HG02870 (cell line): ENCODE data around the gene VIPR2.
"Not testable (repeated sequence)": the region's sequence is repeated elsewhere in the genome, so short reads cannot be mapped to it uniquely, and the experiment has no call there.

ENCODE experiments used
- ATAC-seq: cut with Tn5 transposase; IDR thresholded peaks from one replicate; pipeline ENCODE4 v1.9.1; 2021; ENCODE audit warnings: mild to moderate bottlenecking, moderate library complexity; ENCODE audit not compliant: unreplicated experiment

VIPR2 gene

GRCh38 chr7:159105832-159106811 lies 38.5 kb downstream of the VIPR2 start:
- no peak for ATAC-seq

- ATAC-seq = no peak
Measured at GRCh38 chr7:159105066-159105780, 39.4 kb downstream of the VIPR2 start.

- no peak for ATAC-seq
Measured at GRCh38 chr7:159104188-159104920, 40.3 kb downstream of the VIPR2 start.

GRCh38 chr7:159103382-159104187 lies 41.1 kb downstream of the VIPR2 start:
- no peak for ATAC-seq

- no peak for ATAC-seq
Measured at GRCh38 chr7:159102681-159103381, 41.8 kb downstream of the VIPR2 start.

GRCh38 chr7:159101661-159102091 lies 43.0 kb downstream of the VIPR2 start:
- ATAC-seq = not testable (repeated sequence)

GRCh38 chr7:159101083-159101395 lies 43.6 kb downstream of the VIPR2 start:
- not testable (repeated sequence) for ATAC-seq

GRCh38 chr7:159100281-159101082 lies 44.2 kb downstream of the VIPR2 start:
- not testable (repeated sequence) for ATAC-seq

GRCh38 chr7:159099711-159100231 lies 44.9 kb downstream of the VIPR2 start:
- ATAC-seq = no peak

- no peak for ATAC-seq
Measured at GRCh38 chr7:159098811-159099655, 45.6 kb downstream of the VIPR2 start.

- ATAC-seq = no peak
Measured at GRCh38 chr7:159098424-159098786, 46.3 kb downstream of the VIPR2 start.

- ATAC-seq = no peak
Measured at GRCh38 chr7:159097661-159098423, 46.8 kb downstream of the VIPR2 start.

- ATAC-seq = no peak
Measured at GRCh38 chr7:159096736-159097581, 47.7 kb downstream of the VIPR2 start.

GRCh38 chr7:159095979-159096411 lies 48.7 kb downstream of the VIPR2 start:
- no peak for ATAC-seq

- no peak for ATAC-seq
Measured at GRCh38 chr7:159094919-159095915, 49.5 kb downstream of the VIPR2 start.
